ENCODE results near the gene SH3D21.

DNA sequence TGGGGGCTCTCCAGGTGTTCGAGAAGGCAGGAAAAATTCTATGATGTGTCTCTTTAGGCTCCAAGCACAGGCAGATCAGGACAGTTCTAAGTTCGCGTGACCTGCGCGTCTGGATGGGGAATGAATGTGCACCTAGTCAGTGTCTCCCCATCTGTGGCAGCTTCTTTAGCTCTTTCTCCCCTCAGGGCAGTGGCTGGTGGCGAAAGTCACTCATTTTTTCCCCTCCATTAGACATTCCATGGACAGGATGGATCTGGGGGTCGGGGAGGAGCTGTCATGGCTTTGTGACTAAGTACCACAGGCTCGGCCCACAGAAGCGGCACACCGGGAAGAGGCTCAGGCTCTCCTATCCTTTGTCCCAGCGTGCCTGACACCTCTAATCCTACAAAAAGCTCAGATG lies 48.3 kb downstream of the SH3D21 start:
- TF ChIP-seq, protein P1, sequence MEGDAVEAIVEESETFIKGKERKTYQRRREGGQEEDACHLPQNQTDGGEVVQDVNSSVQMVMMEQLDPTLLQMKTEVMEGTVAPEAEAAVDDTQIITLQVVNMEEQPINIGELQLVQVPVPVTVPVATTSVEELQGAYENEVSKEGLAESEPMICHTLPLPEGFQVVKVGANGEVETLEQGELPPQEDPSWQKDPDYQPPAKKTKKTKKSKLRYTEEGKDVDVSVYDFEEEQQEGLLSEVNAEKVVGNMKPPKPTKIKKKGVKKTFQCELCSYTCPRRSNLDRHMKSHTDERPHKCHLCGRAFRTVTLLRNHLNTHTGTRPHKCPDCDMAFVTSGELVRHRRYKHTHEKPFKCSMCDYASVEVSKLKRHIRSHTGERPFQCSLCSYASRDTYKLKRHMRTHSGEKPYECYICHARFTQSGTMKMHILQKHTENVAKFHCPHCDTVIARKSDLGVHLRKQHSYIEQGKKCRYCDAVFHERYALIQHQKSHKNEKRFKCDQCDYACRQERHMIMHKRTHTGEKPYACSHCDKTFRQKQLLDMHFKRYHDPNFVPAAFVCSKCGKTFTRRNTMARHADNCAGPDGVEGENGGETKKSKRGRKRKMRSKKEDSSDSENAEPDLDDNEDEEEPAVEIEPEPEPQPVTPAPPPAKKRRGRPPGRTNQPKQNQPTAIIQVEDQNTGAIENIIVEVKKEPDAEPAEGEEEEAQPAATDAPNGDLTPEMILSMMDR (IDR thresholded peaks at IDR 0.05; ENCODE audit: poor library complexity): no peak
- no peak for TF ChIP-seq EZH2 (IDR thresholded peaks at IDR 0.05; ENCODE audit: borderline replicate concordance)

Measured in hepatocyte (in vitro differentiated cells).